AG08396 (cell line): ENCODE data around the gene TRIM74.
"Not testable (repeated sequence)": the region's sequence is repeated elsewhere in the genome, so short reads cannot be mapped to it uniquely, and the experiment has no call there.

Experiments
- DNase-seq: peaks from one replicate; pipeline ENCODE4 v3.0.0; 2012; ENCODE audit warnings: low spot score, mixed read lengths

TRIM74 gene

DNA sequence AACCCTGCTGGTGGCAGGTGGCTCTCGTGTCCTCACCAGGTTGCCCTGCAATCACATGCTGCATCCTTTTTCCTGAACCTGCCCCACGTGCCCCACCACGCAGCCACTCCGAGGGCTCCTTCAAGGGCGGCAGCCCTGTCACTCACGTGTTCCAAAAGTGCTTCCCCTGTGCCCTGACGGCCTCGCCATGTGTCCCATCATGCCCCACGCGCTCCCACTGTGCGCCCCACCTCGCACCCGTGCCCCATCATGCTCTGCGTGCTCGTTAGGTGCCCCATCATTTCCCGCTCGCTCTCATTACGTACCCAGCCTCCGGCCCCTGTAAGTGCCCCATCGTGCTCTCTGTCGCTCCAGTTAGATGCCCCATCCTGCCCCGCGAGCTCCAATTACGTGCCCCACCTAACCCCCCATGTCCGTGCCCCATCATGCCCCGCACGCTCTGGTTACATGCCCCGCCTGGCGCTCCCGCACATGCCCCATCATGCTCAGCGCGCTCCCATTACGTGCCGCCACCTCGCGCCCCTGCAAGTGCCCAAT lies at the start of gene TRIM74:
TRIM74 (minus strand) TSS at position 487 of the 537 bp plus-strand sequence. CDS start 3,309 bp downstream, outside the sequence.
- DNase-seq = not testable (repeated sequence)

DNA sequence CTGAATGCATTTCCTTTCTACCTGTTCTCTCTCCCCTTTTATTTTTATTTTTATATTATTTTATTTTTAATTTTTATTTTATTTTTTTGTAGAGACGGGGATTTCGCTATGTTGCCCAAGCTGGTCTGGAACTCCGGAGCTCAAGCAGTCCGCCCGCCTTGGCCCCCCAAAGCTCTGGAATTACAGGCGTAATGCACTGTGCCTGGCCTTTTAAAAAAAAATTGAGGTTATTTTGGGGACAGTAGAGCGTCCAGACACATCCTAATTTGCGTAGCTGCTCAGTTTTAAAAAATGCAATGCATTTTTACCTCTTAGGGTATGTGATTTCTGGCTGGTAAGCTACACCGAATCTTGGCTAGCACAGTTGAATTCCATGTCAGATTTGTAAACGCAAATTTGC lies 37.2 kb upstream of the TRIM74 start:
- DNase-seq = not testable (repeated sequence)

DNA sequence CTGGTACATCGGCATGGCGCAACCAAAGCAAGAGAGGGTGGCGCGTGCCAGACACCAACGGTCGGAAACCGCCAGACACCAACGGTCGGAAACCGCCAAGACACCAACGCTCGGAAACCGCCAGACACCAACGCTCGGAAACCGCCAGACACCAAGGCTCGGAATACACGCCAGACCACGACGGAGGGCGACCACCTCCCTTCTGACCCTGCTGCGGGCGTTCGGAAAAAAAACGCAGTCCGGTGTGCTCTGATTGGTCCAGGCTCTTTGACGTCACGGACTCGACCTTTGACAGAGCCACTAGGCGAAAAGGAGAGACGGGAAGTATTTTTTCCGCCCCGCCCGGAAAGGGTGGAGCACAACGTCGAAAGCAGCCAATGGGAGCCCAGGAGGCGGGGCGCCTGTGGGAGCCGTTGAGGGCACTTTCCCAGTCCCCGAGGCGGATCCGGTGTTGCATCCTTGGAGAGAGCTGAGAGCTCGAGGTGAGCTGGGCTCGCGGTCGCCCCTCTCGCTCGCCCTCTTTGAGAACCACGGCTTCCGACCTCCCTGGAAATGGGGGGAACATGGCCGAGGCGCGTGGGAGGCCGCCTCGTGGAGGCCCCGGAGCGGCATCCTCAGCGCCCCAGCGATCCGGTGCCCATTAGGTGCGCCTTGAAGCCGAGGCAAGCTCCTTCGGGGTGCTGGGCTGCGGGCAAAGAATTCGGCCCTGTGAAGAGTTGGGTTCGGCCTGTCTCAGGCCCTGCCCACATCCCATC lies 36.6 kb upstream of the TRIM74 start:
- DNase-seq = not testable (repeated sequence)

DNA sequence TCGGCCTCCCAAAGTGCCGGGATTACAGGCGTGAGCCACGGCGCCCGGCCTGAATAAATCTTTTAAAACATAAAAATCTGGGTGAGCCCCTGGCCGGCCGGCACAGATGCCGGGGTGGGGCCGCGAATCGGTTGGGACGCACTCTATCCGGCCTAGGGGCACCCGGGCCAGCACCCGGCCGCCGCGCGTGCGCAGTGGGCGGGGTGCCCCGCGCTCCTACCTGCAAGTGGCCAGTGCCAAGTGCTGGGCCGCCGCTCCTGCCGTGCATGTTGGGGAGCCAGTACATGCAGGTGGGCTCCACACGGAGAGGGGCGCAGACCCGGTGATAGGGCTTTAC lies 36.1 kb upstream of the TRIM74 start:
- not testable (repeated sequence) for DNase-seq

DNA sequence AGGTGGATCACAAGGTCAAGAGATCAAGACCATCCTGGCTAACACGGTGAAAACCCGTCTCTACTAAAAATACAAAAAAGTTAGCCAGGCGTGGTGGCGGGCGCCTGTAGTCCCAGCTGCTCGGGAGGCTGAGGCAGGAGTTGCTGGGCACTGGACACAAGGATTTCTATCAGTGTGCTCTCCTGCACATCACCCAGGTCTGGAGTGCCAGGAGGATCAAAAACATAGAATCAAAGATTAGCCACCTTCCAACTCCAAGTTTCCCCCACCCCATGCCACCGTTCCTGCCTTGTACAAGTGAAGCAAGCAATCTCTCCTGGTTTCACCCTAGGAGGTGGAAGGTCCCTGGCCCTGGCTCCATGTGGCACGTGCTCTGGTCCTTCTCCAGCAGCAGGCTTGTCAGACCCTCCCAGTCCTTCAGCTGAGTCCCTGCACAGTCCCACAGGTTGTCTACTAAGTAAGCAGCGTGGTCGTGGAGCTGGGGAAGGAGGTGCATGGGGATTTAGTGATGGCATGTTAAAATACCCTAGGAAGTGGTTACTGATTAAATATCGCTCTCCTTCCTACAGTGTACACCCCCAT lies 28.7 kb upstream of the TRIM74 start:
- not testable (repeated sequence) for DNase-seq

DNA sequence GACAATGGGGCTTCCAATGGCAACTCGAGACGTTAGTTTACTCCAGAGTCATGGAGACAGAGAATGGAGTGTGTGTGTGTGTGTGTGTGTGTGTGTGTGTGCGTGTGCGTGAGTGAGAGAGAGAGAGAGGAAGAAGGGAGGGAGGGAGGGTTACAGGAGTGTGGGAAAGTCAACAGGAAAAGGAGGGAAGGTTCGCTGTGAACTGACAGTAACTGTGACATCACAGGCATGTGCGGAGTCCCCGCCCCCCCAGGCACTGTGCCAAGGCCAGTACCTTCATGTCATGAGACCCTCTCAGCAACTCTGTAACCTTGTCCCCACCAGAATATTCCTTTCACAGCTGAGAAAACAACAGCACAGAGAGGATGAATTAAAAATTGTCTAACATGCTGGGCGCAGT lies 28.2 kb upstream of the TRIM74 start:
- DNase-seq = not testable (repeated sequence)

DNA sequence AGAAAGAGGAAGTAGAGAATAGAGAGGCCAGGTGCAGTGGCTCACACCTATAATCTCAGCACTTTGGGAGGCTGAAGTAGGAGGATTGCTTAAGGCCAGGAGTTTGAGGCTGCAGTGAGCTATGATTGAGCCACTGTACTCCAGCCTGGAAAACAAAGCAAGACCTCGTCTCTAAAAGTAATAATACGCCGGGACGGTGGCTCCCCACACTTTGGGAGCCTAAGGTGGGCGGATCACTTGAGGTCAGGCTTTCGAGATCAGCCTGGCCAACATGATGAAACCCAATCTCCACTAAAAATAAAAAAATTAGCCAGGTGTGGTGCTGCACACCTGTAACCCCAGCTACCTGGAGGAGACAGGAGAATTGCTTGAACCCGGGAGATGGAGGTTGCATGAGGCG lies 26.2 kb upstream of the TRIM74 start:
- DNase-seq = not testable (repeated sequence)

DNA sequence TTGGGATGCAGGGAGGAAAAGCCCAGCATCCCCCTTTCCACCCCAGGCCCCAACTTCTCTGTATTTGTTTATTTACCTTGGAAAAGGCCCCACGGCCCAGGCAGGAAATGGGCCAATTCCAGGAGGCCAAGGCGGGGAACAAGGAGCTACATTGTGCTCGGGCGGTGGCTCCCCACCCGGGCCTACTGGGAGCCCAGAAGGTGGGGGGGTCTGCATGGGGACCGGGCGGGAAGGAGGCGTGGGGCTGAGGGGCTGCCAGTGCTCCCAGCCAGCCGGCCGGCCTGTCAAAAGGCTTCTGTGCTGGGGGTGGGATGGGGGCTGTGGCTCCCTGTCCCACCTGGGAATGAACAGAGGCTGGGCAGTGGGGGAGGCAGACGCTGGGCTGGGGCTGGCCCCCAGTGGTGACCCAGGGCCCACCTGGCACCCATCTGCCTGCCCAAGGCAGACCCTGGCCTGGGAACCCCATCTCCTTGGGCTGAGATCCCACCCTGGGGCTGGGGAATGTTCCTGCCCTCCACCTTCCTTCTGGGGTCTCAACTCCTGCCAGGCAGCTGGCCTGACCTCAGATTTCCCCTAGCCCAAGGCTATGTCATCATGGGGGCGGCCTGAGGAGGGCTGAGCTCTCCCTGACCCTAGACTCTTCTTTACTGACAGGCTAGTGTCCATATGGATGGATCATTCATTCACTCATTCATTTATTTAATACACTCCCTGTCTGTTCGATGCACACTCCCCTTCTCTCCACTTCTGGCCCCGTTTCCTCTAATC lies 21.1 kb upstream of the TRIM74 start:
- DNase-seq = not testable (repeated sequence)

DNA sequence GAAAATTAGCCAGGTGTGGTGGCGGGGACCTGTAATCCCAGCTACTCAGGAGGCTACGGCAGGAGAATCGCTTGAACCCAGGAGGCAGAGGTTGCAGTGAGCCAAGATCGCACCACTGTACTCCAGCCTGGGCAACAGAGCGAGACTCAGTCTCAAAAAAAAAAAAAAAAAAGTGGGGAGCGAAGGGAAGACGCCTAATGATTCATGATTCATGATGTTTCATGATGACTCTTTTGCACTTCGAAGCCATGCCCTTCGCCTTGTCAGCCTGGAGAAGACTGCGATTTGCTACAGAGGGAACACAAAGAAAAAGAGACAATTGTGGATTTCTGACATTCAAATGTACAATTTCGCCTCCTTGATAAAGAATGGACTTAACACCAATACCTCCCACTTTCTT lies 12.8 kb upstream of the TRIM74 start:
- not testable (repeated sequence) for DNase-seq

DNA sequence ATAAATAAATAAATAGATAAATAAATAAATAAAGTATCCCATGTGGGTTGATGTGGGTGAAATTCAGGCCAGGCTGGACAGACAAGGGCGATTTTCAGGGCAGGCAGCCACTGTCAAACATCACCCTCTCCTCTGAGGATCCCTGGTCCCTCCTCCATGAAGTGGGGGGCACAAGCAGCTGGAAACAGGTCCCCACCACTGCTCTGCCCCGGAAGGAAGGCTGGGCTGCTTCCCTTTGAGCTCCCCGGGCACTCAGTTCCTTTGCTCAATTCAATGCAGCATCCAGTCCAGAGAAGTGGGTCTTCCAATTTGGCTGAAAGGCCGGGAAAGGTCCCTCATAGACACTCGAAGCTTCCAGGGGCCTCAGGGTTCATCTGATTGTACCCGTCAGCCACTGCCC lies 11.1 kb upstream of the TRIM74 start:
- DNase-seq = not testable (repeated sequence)

DNA sequence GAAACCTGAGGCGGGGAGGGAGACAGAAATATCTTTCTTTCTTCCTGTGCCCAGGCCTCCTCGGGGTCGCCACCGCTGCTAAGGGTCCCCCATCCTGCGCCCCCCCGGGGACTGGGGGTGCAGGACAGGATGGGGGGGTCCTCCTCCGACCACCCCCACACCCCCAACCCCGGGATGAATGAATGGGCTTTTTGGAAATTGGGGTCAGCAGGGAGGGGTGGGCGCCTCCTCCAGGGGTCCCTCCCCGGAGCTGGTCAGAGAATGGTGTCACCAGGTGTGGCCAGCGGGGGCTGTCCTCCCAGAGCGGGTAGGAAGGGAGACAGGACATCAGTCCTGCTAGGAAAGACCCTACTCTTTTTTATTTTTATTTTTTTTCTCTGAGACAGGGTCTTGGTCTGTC lies 7.2 kb upstream of the TRIM74 start:
- DNase-seq = not testable (repeated sequence)

DNA sequence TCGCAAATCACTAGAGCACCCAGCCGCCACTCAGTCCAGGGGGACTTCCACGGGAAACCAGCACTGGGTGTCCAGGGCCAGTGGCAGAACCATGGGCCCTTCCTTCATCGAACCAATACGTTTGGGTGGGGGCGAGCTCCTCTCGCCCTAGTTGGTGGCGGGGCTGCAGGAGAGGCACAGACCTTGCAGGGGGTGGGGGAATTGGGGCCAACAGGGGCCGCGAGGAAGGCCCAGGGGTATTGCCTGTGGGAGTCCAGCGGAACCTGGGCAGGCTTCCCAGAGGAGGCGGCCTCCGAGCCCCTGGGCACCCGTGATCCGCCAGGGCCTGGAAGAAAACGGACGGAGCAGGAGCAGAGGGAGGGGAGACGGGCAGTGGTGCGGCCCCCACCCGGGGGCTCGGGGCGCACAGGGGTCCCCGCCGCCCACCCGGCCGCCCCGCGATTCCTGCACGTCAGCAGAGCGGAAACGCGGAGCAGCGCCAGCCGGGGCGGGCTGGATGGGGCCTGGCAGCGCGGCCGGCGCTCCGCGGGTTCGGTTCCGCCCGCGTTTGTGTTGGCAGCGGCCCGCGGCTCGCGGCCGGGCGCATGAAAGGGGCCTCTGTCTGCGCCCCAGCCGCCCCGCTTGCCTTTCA lies 6.5 kb upstream of the TRIM74 start:
- not testable (repeated sequence) for DNase-seq

DNA sequence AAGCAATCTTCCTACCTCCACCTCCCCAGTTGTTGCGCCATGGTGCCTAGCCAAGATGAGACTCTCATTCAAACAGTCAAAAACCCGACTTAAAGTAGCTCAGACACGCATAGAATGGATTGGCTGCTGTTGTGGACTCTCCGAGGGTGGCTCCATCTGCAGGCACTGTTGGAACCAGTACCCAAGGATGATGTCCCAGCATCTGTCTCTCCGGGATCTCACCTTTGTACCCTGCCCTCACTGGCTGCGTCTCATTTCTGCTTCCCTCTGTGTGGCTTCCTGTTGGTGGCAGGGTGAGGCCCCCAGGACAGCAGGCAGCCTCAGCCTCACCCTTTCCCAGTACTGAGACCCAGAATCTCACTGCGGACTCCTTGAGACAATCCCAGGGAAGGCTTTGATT lies 5.5 kb upstream of the TRIM74 start:
- not testable (repeated sequence) for DNase-seq

DNA sequence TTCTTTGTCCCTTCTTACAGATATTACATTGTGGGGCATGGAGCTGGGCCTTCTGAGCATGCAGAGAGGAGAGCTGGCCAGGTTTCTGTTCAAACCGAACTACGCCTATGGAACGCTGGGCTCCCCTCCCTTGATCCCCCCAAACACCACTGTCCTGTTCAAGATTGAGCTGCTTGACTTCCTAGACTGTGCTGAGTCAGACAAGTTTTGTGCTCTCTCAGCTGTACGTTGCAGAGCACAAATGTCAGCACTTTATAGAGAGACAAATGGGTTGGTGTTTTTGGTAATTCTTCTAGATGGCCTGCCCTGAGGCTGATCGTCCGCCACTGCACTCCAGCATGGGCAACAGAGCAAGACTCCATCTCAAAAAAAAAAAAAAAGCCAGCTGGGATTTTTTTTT lies 2.2 kb upstream of the TRIM74 start:
- DNase-seq = not testable (repeated sequence)

DNA sequence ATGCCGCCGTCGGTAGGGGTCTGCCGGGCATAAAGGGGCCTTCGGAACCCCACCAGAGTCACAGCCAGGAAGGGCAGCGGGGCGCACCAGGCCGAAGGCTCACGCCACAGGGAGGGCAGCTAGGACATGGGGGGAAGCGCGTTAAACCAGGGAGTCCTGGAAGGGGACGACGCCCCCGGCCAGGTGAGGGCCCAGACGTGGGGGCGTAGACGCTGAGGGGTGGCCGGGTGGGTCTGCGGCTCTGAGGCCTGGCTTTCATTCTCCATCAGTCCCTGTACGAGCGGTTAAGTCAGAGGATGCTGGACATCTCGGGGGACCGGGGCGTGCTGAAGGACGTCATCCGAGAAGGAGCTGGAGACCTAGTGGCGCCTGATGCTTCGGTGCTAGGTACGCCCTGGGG lies 422 bp upstream of the TRIM74 start:
- DNase-seq = not testable (repeated sequence)

DNA sequence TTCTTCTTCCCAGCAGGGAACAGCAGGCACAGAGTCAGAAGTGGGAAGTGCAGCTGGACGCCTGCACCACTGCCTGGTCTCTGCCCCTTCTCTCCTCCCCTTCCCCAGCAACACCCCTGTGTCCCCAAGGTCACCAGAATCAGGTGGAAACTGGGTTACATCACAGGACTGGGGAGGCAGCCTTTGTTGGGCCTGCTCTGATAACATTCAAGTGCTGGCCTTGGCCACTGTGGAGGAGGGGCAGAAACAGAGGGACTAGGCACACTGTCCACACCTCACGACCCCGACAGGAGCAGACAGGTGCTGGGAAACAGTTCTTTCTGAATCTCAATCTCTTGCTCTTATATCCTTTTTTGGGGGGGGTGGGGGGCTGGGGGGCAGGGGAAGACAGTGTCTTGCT lies 2.4 kb downstream of the TRIM74 start:
- DNase-seq = not testable (repeated sequence)

DNA sequence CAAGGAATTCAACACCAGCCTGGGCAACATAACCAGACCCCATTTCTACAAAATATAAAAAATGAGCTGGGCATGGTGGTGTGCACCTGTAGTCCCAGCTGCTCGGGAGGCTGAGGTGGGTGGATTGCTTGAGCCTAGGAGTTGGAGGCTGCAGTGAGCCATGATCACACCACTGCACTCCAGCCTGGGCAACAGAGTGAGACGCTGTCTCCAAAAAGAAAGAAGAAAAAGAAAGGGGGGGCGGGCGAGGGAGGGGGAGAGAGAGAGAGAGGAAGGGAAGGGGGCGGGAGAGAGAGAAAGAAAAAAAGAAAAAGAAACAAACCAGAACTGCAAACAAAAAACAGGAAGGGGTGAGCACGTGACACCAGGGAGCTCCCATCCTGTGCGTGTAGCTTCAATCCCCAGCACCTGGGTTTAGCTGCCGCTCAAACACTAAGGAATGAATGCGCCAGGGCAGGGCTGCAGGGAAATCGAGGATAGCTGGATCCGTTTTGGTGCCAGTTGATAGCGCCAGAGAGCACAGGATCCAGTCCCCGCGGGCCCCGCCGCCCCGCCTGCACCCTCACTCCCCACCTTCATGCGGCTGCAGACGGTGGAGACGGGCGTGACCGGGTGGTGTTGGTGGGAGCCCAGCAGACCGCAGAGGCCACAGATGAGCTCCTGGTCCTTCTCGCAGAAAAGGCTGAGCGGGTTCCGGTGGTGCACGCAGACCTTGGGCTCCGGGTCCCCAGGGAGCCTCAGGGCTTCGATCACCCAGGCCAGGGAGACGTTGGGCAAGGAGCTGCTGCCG lies 3.9 kb downstream of the TRIM74 start:
- not testable (repeated sequence) for DNase-seq

DNA sequence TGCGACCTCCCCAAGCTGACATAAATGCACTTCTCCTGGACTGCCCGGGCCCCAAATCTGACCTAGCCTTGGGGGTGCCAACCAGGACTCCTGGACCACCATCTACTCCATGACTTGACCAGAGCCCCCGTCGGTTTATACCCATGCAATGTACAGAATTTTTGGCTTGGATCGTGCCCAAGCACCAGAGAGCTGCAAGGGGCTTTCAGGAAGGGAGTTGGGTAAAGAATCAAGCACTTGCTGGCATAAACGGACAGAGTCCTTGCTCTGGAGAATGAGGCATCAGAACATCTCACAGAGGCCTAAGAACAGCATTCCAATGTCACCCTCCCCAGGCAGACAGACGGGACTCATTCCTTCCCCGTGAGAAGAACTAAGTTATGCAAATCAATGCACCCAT lies 6.2 kb downstream of the TRIM74 start:
- DNase-seq = not testable (repeated sequence)

DNA sequence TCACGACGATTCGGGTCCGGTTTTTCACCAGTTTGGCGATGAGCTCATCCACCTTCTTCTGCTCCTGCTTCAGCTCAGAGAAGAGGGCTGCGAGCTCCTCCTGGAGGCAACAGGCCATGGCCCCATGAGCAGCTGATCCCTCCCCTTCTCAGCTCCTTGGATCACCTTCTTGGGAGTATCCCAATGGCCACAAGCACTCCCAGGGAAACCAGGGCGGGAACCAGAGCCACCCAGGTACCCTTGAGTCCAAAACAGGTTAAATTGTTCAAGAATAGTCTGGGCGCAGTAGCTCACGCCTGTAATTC lies 8.0 kb downstream of the TRIM74 start:
- not testable (repeated sequence) for DNase-seq

DNA sequence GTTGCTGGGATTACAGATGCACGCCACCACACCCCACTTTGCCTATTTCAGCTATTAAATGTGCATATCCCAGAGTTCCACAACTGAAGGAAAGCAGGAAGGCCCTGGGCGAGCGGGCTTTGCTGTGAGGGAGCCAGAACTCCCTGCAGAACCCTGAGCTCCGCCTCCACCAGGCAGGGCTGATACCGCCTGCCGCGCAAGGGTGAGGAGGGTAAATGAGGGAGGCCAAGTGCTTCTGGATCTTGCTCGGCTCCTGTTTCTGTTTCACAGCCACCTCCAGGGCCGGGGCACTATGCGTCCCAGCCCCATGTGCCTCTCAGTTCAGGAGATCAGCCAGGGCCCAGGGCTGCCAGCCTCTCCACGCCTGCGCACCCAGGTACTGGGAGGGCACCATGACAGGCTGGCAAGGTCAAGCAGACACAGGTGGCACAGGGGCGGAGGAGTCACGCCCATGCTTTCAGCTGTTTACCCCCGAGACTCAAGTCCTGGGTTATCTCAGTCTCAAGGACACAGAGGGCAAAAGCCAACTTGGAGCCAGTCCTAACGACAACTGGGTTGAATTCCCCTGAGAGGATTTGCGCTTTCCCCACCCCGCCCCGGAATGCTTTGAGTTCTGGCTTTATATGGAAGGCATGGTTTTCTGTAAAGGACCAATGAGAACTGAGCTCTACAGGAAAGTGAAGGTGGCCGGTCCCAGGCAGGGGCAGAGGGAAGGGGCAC lies 8.5 kb downstream of the TRIM74 start:
- DNase-seq = not testable (repeated sequence)

DNA sequence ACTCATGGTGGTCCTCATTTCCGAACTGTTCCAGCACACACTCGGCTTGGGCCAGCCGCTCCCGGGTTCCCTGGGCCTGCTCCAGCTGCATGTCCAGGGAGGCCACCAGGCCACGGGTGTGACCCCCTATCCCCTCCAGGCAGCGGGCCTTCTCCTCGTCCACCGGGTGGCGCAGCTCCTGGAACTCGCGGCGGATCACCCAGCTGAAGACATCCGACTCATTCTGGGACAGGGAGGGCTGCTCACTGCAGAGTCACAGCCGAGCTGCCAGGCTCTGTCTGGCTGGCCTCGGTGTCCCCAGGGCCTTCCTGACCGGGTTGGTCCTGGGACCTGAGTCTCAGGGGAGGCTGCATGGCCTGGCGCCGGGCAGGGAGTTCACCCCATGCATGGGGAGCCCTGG lies 9.2 kb downstream of the TRIM74 start:
- DNase-seq = not testable (repeated sequence)
